Gastroesophageal sphincter (tissue), 4 donors: ENCODE measurements around the gene MTARC2. TPM values are rescaled to one million over a fixed set of nuclear protein-coding genes. Genes with fewer than 3 reads are reported as not detected.

Source experiments
- ATAC-seq: fragments of 150-250 bp; one replicate; pipeline ENCODE4 v1.9.1; 2016; ENCODE audit warnings: mild to moderate bottlenecking, moderate library complexity
- H3K27ac ChIP-seq, 4 donors: fragments of 200-600 bp; sonication (generic) in 3 of 4; 1 replicate in 3 of 4; 2 replicates in 1 of 4; pipeline ENCODE4 v1.5.1; 2016 to 2019
- H3K27me3 ChIP-seq: fragments of 200-600 bp; sonication (generic); one replicate; pipeline ENCODE4 v1.5.1; 2019
- H3K36me3 ChIP-seq, 2 donors: fragments of 200-600 bp; sonication (generic); one replicate each; pipeline ENCODE4 v1.5.1; 2019; ENCODE audit warnings: control low read depth in 1 of 2
- H3K4me1 ChIP-seq, 3 donors: fragments of 200-600 bp; sonication (generic); 1 replicate in 2 of 3; 2 replicates in 1 of 3; pipeline ENCODE4 v1.5.1; 2016 to 2019; ENCODE audit warnings: control low read depth in 2 of 3
- H3K4me3 ChIP-seq, 2 donors: fragments of 200-600 bp; sonication (generic); one replicate each; pipeline ENCODE4 v1.5.1; 2019; ENCODE audit warnings: mild to moderate bottlenecking in 1 of 2, moderate library complexity in 1 of 2
- H3K9me3 ChIP-seq, 3 donors: fragments of 200-600 bp; sonication (generic); one replicate each; pipeline ENCODE4 v1.5.1; 2017 to 2019; ENCODE audit warnings: control low read depth in 2 of 3
- EP300 ChIP-seq: sonication (generic); formaldehyde crosslinking; IDR thresholded peaks from one replicate; pipeline ENCODE4 v1.6.1; 2017; ENCODE audit warnings: antibody characterized with exemption, mild to moderate bottlenecking
- POLR2A ChIP-seq, 2 donors: fragments of 450-650 bp; IDR thresholded peaks; one replicate each; pipeline ENCODE4 v1.6.1; 2017; ENCODE audit warnings: antibody characterized with exemption in 2 of 2, mild to moderate bottlenecking in 2 of 2, moderate library complexity in 1 of 2
- POLR2AphosphoS5 ChIP-seq: sonication (generic); formaldehyde crosslinking; IDR thresholded peaks from one replicate; pipeline ENCODE4 v1.6.1; 2017; ENCODE audit warnings: antibody characterized with exemption
- WGBS, 2 donors: methylation state at CpG; one replicate each; pipeline ENCODE4 v1.1.5; 2018; ENCODE audit warnings: low coverage in 1 of 2; 5-methylcytosine and 5-hydroxymethylcytosine counted together
- total RNA-seq, 4 donors: library from RNA; depleted of rRNA; stranded (reverse); fragments of >200 nt; gene quantifications; one replicate each; pipeline ENCODE4 v1.1.0, GENCODE V29; 2016
- TF ChIP-seq, protein P1 (sequence below), 4 experiments: fragments of 200-600 bp in 2 of 4; fragments of 450-650 bp in 2 of 4; sonication (generic) in 1 of 4; IDR thresholded peaks; one replicate each; pipeline ENCODE4 v1.5.1; 2017 to 2019; ENCODE audit warnings: antibody characterized with exemption in 4 of 4, mild to moderate bottlenecking in 2 of 4, moderate library complexity in 2 of 4

Gene MTARC2
- total RNA-seq, 4 donors from 2014 or later = 13.0 to 32.5 (median 17.9) TPM

DNA sequence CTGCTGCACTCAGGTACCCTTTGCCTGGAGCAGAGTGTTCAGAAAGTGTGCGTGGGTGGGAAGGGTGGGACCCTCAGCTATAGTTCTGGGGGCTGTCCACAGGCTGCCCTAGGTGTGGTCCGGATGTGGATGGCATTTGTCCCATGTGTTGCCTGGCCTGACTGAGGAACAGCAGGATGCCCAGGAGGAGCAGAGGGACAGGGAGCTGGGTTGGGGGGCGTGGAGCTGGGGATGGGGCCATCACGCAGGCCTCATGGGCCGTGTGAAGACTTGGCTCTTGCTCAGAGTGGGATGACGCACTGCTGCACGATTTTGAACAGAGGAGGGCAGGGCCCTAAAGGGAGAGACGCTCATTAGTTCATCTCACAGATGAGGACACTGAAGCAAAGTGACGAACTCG is 41.0 kb upstream of the MTARC2 start:
- no peak overlapping the region for H3K4me3 ChIP-seq
- H3K27me3 ChIP-seq = no peaks in the 10 kb centered on the region
- TF ChIP-seq, protein P1, sequence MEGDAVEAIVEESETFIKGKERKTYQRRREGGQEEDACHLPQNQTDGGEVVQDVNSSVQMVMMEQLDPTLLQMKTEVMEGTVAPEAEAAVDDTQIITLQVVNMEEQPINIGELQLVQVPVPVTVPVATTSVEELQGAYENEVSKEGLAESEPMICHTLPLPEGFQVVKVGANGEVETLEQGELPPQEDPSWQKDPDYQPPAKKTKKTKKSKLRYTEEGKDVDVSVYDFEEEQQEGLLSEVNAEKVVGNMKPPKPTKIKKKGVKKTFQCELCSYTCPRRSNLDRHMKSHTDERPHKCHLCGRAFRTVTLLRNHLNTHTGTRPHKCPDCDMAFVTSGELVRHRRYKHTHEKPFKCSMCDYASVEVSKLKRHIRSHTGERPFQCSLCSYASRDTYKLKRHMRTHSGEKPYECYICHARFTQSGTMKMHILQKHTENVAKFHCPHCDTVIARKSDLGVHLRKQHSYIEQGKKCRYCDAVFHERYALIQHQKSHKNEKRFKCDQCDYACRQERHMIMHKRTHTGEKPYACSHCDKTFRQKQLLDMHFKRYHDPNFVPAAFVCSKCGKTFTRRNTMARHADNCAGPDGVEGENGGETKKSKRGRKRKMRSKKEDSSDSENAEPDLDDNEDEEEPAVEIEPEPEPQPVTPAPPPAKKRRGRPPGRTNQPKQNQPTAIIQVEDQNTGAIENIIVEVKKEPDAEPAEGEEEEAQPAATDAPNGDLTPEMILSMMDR (IDR thresholded peaks at IDR 0.05) = no peak
- no peak for TF ChIP-seq POLR2A (IDR thresholded peaks at IDR 0.05)
- TF ChIP-seq EP300 = no peak
- TF ChIP-seq POLR2AphosphoS5 = no peak
- H3K27ac ChIP-seq = no peak overlapping the region
- ATAC-seq = no peak
- 88 to 100% methylated on average over 4 to 5 of the region's 10 CpGs for WGBS, 2 donors
- H3K36me3 ChIP-seq = no peaks in the 10 kb centered on the region
- no peaks in the 10 kb centered on the region for H3K4me1 ChIP-seq
- H3K9me3 ChIP-seq = no peaks in the 10 kb centered on the region

GRCh38 chr1:220708244-220708643 is 39.9 kb upstream of the MTARC2 start:
- no peak for ATAC-seq
- H3K9me3 ChIP-seq = no peaks in the 10 kb centered on the region
- H3K27me3 ChIP-seq = no peaks in the 10 kb centered on the region
- TF ChIP-seq POLR2AphosphoS5 = no peak
- TF ChIP-seq, protein P1 (IDR thresholded peaks at IDR 0.05) = no peak
- TF ChIP-seq POLR2A (IDR thresholded peaks at IDR 0.05) = no peak
- TF ChIP-seq EP300 = no peak
- H3K4me1 ChIP-seq = no peaks in the 10 kb centered on the region
- 89 to 93% methylated on average over 2 to 3 of the region's 4 CpGs for WGBS, 2 donors
- no peak overlapping the region for H3K27ac ChIP-seq
- no peak overlapping the region for H3K4me3 ChIP-seq
- no peaks in the 10 kb centered on the region for H3K36me3 ChIP-seq

DNA sequence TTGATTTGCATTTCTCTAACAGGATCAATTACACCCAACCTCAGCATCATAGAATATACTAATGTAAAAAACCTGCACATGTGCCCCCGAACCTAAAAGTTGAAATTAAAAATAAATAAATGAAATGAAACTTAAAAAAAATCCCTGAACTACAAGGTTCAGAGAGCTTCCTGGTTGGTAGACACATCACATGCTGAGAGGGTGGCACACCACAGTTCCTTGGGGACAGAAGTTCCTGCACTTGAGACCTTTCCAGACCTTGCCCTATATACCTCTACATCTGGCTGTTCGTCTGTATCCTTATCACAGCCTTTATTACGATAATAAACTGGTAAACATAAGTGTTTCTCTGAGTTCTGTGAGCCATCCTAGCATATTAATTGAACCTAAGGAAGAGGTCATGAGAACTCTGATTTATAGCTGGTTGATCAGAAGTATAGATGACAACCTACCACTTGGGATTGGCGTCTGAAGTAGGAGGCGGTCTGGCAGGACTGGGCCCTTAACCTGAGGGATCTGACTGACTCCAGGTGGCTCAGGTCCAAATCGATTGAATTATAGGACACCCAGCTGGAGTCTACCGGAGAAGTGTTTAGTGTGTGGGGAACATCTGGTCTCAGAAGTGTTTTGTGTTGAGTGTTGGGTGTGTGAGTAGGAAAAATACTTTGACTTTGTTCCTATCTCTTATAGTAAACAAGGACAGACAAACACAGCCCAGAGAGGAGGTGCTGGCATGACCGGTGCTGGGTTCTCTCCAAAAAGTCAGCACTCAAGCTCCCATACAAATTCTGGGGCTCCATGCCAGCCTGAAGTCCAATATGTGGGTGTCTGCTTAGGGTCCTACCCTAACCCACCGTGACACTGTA is 39.0 kb upstream of the MTARC2 start:
- H3K27me3 ChIP-seq = no peaks in the 10 kb centered on the region
- ATAC-seq = no peak
- no peaks in the 10 kb centered on the region for H3K4me1 ChIP-seq
- H3K36me3 ChIP-seq = no peaks in the 10 kb centered on the region
- WGBS, 2 donors = 61 to 64% methylated on average over 7 to 9 of the region's 9 CpGs
- H3K4me3 ChIP-seq = no peak overlapping the region
- no peak overlapping the region for H3K27ac ChIP-seq
- no peaks in the 10 kb centered on the region for H3K9me3 ChIP-seq
- no peak for TF ChIP-seq POLR2AphosphoS5
- no peak for TF ChIP-seq POLR2A (IDR thresholded peaks at IDR 0.05)
- TF ChIP-seq, protein P1 (IDR thresholded peaks at IDR 0.05) = no peak
- TF ChIP-seq EP300 = no peak

DNA sequence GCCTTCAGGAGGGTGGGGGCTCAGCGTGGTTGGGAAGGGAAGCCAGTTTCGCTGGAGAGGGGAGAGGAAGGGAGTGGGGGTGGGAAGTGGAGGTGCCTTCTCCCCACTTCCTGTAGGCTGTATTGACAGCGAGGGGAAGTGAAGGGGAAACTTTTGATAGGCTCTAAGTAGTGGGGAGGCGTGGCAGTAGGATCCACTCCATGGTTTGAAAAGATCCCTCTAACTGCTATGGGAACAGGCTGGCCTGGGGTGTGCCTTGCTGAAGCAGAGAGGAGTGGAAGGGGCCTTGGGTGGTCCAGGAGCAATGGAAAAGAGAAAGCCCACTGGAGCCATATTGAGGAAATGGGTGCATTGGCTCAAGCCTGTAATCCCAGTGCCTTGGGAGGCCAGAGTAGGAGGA is 37.8 kb upstream of the MTARC2 start:
- TF ChIP-seq EP300 (no peak), POLR2AphosphoS5 (no peak), POLR2A (IDR thresholded peaks at IDR 0.05) (no peak)
- TF ChIP-seq, protein P1 (IDR thresholded peaks at IDR 0.05) = no peak
- Histone ChIP-seq H3K27me3 (no peaks in the 10 kb centered on the region), H3K9me3 (no peaks in the 10 kb centered on the region), H3K4me3 (no peak overlapping the region), H3K36me3 (no peaks in the 10 kb centered on the region), H3K27ac (no peak overlapping the region), H3K4me1 (no peaks in the 10 kb centered on the region)
- 81% methylated on average over 3 of the region's 4 CpGs; no CpG with 5 or more reads in 1 of the 2 donors for WGBS, 2 donors
- ATAC-seq = no peak
